OCI-M2 (cell line): ENCODE data around the gene ERVV-1.
"Not testable (repeated sequence)": the region's sequence is repeated elsewhere in the genome, so short reads cannot be mapped to it uniquely, and the experiment has no call there.

ENCODE experiments used
- DNase-seq: peaks from one replicate; lab custom pipeline; 2025; ENCODE audit not compliant: unreplicated experiment; lab: John Stamatoyannopoulos, UW

ERVV-1 gene, protein sequence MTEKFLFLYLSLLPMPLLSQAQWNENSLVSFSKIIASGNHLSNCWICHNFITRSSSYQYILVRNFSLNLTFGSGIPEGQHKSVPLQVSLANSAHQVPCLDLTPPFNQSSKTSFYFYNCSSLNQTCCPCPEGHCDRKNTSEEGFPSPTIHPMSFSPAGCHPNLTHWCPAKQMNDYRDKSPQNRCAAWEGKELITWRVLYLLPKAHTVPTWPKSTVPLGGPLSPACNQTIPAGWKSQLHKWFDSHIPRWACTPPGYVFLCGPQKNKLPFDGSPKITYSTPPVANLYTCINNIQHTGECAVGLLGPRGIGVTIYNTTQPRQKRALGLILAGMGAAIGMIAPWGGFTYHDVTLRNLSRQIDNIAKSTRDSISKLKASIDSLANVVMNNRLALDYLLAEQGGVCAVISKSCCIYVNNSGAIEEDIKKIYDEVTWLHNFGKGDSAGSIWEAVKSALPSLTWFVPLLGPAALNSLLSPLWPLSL

GRCh38 chr19:53013621-53014020, at the start of gene ERVV-1:
Gene ERVV-1 (plus strand): TSS chr19:53013921. CDS start chr19:53014091, 170 bp downstream.
- no peak for DNase-seq

- DNase-seq, result no peak
Observed at GRCh38 chr19:52967772-52968171, 45.9 kb upstream of the ERVV-1 start.

- DNase-seq, result no peak
Observed at GRCh38 chr19:52981329-52981728, 32.4 kb upstream of the ERVV-1 start.

DNA sequence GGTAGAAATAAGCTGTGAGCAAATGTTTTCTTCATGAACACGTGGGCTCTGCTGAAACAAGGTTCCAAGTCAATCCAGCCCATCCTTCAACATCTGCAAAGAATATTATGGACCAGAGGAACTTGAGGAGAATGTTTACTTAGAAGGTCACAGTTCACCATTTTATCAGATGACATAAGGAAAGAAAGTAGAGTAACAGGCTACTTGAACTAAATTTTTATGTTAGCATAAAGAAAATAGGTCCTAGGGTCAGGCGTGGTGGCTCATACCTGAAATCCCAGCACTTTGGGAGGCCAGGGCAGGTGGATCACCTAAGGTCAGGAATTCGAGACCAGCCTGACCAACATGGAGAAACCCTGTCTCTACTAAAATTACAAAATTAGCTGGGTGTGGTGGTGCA, 30.6 kb upstream of the ERVV-1 start:
- not testable (repeated sequence) for DNase-seq

DNA sequence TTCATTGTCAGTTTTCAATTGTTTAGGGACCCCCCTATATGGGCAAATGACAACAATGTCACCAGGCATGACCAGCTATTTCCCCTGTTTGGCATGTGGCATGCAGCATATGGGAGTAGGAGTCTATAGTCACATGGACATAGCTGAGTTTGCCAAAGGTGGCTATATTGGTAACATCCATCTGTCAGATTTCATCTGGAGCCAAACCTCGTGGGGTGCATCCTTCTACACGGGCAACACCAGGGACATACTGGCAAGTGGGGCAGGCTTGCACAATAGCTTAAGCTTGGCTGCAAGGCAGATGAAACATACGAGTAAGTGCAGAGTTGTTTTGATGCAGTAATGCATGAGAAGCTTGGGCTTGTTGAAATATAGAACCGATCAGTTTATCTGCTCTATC, 26.5 kb upstream of the ERVV-1 start:
- no peak for DNase-seq

GRCh38 chr19:52988506-52988905, 25.2 kb upstream of the ERVV-1 start:
- no peak for DNase-seq

GRCh38 chr19:52990759-52991418, 22.8 kb upstream of the ERVV-1 start:
- DNase-seq, result no peak

DNA sequence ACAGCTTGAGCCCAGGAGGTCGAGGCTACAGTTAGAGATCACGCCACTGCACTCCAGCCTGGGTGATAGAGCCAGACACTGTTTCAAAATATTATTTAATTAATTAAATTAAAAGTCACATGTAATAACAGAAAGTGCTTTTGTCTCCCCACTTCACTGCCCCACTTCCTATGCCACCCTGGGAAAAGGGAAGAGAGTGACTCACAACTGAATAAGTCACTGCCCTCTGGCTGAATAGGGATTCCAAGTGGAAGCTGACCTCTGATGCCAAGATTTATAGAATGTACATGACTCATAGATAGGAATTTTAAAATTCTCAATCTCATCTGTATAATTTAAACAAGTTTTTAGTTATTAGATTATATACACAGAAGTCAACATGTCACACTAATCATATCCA, 22.2 kb upstream of the ERVV-1 start:
- DNase-seq, result no peak

DNA sequence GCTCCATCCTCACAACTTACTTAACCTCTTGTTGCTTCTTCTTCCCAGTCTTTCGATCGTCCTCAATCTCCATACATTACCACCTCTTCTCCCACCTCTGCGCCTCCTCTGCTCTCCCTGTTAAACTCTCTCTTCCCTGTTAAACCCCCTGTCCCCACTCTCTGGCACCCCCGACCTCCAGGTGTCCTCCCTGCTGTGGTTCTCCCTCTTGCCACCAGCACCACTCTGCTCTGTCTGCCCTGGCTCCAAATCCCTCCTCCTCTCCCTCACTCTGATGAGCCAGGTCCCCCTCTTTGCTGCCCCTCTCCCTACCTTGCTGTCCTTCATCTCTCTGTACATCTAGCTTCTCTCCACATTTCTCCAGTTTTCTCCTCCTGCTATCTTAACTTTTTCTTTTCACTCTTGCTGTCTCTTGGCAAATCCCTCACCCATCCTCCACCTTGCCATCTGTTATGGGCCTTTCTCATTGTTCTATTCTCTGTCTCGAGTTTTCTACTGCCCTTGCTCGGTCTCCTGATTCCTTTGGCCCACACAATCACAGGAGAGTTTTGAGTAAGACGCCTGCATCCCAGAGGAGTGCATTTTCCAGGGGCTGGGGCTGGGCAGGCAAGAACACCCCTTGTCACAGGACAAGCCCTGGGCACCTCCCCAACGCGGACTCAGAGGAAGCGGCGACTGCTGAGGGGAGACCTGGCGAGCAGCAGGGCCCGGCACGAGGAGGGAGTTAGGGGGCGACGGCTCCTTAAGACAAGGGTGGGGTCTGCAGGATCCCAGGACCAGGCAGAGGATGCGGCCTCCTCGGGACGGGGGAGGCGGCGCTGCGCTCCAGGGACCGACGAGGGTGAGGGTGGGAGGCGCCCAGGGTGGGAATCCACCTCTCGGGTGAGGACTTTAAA, 21.4 kb upstream of the ERVV-1 start:
- no peak for DNase-seq

DNA sequence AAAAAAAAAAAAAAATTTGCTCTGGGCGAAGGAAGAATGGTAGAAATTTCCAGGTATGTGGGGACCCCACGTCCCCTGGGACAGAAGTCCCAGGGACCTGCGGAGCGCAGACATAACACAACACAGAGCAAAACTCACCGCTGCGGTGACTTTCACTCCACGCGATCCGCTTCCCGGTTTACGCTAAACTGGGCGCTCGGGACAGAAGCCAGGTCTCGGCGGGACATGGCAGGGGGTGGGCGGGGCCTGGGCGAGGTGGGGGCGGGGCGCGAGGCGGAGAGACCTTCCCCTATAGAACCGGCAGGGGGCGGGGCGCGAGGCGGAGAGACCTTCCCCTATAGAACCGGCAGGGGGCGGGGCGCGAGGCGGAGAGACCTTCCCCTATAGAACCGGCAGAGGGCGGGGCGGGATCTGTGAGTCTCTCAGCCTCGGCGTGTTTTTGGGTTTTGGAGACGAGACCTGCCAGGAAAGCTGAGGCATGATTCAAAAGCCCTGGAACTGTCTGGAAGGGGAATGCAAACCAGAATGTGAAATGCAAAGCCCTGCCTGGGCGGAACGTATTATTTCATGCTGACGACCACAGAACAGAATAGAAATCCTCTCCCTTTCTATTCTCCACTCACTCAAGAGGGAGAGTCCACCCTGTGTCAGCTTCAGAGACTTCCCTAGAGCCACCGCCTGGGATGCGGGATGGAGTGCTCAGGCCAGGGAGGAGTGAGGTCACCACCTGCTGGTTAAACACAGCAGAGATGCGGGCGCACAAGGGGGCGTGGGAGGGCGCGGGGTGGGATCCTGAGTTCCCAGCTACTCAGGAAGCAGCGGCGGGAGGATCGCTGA, 20.2 kb upstream of the ERVV-1 start:
- no peak for DNase-seq

DNA sequence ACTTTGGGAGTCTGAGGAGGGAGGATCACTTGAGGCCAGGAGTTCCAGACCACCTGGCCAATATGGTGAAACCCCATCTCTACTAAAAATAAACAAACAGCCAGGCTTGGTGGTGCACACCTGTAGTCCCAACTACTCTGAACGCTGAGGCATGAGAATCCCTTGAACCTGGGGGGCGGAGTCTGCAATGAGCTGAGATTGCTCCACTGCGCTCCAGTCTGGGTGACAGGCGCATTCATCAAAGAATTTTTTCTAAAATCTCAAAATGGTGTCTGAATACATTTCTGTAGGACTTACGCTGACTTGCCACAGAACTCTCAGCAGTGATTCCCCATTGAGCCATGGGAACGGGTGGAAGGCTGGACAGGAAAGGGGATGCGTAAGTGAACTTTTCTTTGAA, 18.0 kb upstream of the ERVV-1 start:
- no peak for DNase-seq

DNA sequence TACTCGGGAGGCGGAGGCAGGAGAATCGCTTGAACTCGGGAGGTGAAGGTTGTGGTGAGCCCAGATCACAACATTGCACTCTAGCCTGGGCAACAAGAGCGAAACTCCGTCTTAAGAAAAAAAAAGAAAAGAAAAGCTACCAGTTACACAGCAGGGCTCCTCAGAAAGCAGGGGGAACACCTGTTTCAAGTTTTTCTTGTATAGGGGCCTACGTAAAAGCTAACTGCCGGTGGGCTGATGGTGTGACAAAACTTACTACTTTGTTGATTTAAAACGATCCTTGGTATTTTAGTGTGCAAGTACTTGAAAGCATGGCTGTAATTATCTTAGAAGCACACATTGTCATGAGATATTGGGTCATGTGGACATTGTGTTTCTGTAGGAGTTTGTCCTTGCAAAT, 15.7 kb upstream of the ERVV-1 start:
- no peak for DNase-seq

DNA sequence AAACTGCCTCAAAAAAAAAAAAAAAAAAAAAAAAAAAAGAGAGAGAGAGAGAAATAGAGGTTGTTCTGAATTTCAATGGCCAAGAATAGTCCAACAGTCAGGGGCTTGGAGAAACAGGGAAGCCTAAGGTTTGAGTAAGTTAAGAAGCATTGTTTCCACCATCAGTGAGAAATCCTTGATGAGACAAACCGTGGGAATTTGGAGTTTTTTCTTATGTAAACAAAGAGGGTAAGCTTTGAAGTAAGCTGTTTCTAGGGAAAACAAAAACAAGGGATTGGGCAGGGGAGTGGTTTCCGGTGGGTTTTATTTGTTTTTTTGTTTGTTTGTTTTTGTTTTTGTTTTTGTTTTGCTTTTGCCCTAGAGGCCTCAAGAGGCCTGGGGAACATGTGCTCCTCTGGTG, 11.2 kb upstream of the ERVV-1 start:
- no peak for DNase-seq

DNA sequence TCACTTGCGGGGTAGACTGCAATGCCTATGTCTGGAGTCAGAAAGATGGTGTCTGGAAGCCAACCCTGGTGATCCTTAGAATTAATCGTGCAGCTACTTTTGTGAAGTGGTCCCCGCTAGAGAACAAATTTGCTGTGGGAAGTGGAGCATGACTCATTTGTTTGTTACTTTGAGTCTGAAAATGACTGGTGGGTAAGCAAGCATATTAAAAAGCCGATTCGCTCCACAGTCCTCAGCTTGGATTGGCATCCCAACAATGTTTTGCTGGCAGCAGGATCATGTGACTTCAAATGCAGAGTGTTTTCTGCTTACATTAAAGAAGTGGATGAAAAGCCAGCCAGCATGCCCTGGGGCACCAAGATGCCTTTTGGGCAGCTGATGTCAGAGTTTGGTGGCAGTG, 9.5 kb upstream of the ERVV-1 start:
- no peak for DNase-seq

DNA sequence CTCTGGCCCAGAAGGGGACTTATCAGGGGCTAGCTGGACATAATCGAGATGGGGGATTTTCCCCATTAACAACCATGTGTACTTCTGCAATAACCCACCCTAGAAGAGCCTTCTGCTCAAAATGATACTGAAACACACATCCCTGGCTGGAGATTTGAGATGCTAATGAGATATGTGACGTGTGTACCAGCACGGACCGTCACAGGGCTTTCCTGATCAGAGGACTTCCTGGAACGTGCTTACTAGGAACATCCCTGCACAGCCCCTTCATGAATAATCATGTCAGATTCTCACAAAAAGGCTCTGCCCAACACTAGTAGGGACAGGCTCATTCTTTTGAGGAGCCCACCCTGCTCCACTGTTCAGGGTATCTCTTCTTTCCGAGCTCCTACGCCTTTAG, 6.5 kb upstream of the ERVV-1 start:
- no peak for DNase-seq

DNA sequence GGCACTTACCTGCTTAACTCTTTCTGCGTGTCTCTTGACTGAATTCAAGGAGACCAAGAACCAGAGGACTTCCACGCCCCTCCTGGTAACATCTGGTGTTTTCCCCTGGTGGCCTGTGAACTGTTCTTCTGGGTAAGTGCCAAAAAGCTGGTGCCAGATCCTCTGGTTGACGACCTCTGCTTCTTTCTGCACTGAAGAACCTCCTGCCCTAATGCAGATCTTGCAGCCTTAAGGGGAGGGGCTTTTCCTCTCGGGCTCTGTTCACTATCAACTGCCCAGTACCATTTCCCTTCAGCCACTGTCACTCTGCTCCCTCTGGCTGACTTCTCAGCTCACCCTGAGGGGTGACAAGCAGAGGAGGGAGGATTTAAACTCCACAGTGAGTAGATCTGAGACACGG, 6.1 kb upstream of the ERVV-1 start:
- no peak for DNase-seq

DNA sequence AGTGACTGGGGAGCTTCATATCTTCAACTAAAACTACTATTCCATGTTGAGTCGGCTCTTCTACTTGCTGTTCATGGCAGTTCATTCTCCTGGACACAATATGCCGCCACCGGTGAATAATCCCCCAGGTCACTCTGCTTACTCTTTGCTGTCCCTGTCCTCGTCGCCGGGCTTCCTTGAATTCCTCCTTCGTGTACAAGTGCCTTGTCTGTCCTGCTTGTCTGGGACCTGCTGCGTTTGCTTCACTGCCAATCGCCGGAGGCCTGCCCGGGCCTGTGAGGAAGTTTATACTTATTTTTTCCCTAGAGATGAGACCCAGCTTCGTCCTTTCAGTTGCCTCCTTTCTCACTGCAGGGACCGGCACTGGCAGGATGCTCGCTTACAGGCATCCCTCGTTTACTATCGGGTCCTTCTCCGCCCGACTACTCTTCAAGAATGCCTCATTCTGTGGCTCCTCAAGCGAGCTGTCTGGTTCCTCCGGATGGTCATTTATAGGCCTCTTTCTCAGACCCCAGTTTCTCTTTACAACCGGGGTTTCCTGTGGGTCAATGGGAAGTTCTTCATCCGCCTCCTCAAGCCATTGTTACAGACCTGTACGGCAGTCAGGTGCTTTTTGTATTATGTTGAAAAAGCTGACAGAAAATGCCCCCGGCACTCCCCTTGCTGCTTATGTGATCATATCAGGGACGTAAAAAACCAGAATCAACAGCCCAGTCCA, 5.5 kb upstream of the ERVV-1 start:
- no peak for DNase-seq

DNA sequence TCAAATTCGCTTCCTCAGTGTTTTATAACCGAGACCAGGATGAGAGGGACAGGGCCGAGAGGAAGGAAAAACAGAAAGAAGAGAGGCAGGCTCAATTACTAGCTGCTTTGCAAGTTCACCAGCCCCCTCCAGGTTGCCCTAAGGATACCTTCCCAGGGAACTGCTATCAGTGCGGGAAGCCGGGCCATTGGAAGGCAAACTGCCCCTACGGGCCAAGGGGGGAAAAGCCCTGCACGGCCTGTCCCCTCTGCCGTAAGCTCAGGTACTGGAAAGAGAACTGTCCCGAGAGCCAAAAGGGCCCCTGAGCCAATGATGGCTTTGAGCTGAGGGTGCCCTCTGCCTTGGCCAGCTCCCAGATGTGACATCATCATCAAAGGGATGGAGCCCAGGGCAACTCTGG, 3.2 kb upstream of the ERVV-1 start:
- no peak for DNase-seq

DNA sequence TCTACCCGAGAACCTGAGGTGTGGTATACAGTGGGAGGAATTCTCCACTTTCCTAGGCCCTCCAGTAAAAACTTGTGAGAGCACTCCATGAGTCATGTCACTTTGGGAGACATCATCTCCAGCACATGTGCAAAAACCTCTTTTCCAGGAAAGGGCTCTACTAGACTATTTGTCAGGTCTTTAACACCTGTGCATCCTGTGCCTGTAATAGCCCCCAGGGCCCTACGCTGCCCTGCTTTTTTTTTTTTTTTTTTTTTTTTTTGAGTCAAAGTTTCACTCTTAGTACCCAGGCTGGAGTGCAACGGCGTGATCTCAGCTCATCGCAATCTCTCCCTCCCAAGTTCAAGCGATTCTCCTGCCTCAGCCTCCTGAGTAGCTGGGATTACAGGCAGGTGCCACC, 1.7 kb upstream of the ERVV-1 start:
- no peak for DNase-seq

- DNase-seq, result no peak
Observed at GRCh38 chr19:53015159-53015558, 1.4 kb downstream of the ERVV-1 start.
